Measurements from ENCODE around the gene ARHGAP11A.

ARHGAP11A gene

GRCh38 chr15:32656496-32656895 is 41.2 kb downstream of the ARHGAP11A start:
- peak; percentile 33 for DNase-seq

DNA sequence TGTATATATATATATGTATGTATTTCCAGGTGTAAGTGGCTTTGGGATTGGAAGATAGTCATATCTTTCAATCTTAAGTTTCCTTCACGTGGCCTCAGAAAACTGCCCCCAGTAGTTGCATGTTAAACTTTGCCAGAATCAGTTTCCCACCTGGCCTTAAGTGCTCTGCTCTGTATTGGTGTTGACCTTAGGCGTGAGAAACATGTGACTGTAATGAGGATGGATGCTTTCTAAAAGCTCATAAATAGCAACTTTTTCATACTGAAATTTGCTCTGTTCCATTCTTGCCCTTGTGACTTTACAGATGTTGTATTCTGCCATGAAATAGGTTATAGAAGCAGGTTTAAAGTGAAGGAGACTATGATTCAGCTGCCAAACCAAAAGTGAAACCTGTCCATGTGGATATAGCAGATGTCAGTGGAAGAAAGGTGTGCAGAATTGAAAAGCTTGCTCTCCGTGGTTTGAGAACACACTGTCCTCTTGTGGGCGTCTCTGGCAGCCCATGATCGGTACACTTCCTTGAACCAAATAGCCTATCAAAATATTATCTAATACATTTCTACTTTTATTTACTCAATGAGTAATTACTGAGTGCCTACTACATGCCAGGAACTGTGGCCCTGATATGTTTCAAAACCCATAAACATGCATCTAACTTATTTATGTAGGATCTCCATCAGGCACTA is 42.0 kb downstream of the ARHGAP11A start:
- no peak for DNase-seq

DNA sequence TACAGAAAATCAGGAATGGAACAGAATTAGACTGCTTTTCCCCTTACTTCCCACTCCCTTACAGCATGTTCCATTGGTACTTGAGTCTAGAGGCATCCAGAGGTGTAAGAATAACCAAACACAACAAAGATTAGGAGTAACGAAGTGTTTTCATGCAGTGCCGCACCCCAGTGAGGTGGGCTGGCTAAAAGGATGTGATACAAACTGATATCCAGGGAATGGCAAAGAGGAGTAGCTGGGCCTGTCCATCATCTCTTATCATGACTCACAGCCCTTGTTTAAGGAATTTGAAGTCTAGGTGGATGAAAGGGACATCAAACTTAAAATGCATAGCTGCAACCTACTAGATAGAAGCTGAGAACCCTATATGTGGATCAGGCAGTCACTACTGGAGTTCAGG is 42.6 kb downstream of the ARHGAP11A start:
- no peak for DNase-seq

DNA sequence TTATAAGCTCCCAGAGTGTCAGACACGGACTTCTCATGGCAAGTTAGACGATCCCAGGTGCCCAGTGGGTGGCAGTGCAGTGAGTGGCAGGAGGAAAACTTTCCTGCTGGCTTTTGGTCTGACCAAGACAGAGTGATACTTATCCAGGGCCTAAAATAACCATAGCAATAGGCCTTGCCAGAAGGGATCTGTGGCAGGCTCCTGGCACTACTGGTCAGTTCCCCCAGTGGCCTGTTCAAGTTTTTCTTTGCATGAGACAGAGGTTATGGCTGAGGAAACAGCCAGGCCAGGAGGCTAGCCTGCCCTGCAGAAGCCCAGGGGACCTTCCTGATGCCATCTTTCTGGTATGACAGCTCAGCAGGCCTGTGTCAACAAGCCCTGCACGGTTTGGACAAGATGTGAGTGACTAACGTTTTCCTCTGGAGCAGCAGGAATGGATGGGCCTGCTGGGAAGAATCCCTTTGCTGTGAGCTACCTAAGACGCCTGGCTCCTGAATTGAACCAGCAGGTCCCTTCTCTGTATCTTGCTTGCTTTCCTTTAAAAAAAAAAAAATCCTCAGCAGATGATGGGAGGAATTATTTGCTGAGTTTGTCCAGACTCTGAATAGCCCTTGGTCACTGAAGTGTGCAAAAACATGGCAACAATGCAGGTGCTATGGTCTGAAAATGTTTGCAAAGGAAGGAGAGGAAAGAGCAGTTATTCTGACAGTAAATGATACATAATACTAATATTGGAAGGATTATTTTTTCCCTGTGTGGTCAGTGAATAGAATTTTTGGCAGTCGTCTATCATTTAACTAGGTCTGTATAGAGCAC is 44.2 kb downstream of the ARHGAP11A start:
- peak; percentile 62 for DNase-seq

DNA sequence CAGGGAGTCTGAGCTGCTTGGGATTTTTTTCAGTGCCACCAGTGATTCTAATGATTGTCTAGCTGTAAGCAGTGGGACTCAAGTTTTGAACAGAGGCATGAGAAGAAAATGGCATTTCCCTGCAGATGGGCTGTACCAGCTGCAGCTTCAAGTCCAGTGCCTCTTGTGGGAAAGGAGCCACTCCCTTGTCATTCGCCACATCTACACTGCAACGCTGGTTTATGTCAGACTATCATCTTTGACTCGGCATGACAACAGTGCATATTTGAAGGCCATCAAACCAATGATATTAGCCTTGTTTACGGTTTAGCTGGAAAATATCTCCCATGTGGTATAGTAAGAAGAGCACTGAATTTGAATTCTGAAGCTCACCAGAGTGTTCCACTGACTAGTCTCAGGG is 48.4 kb downstream of the ARHGAP11A start:
- DNase-seq, result no peak

DNA sequence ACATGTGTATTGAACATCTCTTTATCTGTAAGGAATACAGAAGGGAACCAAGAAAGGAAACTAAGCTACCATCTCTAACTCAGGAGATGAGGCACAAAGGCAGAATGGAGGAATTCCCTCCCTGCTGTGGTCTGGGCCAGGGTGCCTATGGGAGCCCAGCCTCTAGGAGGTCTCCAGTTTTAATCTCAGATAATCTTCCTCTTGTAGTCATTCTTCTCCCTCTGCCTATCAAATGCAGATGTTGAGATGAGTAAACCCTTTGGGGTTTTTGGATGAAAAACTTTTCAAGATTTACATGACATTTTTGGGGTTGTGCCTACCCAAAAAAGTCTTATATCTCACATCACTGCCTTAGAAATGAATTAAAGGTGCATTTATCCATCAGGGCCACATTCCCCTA is 49.5 kb downstream of the ARHGAP11A start:
- no peak for DNase-seq

- DNase-seq, result no peak
Measured at GRCh38 chr15:32667321-32667720, 52.0 kb downstream of the ARHGAP11A start.

- no peak for DNase-seq
Measured at GRCh38 chr15:32668942-32669341, 53.6 kb downstream of the ARHGAP11A start.

DNA sequence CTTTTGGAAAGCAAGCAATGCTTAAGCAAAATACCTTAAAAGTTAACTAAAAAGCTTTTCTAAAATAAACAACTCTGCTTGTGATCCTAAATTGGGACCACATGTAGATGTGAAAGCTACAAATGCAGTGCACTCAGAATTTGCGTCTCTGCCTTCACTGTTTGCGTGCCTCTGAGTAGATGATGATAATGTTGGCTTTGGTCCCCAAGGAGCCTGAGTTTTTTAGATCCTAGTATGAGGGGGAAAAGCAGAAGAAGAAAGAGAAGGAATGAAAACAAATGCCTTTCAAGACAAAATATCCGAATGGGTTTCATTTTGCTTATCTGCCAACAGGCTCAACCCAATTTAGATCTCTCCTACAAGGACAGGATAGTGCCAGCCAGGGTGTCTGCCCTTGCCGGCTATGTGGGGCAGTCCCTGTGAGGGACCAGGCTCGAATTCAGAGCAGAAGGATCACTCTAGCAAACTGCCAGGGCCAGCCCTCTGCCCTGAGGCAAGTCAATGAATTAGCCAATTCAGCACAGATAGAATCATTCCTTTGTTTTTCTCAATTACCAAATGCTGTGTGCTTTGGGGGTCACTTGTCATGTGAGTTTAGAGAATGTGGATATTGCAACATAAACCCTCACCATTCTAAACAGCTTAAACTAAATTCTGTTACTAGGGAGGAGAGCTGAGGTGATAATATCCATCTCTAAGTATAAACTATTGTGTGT is 54.8 kb downstream of the ARHGAP11A start:
- DNase-seq, result no peak

DNA sequence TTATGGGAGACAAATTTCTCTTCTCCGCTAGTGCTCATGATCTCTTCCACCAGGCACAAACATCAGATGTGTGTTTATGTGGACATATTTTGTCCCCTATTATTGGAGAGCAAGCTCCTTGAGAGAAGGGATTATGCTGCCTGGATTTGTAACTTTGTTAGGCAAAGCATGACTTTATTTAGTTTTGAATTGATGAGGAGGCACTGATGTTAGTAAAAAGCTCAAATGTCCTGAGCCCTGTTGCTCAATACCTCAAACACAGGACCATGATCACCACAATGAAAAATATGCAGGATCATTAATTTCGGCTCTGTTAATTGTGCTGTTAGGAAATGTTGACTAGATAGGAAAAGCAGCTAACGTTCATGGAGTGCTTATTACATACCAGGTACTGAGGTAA is 55.3 kb downstream of the ARHGAP11A start:
- no peak for DNase-seq

DNA sequence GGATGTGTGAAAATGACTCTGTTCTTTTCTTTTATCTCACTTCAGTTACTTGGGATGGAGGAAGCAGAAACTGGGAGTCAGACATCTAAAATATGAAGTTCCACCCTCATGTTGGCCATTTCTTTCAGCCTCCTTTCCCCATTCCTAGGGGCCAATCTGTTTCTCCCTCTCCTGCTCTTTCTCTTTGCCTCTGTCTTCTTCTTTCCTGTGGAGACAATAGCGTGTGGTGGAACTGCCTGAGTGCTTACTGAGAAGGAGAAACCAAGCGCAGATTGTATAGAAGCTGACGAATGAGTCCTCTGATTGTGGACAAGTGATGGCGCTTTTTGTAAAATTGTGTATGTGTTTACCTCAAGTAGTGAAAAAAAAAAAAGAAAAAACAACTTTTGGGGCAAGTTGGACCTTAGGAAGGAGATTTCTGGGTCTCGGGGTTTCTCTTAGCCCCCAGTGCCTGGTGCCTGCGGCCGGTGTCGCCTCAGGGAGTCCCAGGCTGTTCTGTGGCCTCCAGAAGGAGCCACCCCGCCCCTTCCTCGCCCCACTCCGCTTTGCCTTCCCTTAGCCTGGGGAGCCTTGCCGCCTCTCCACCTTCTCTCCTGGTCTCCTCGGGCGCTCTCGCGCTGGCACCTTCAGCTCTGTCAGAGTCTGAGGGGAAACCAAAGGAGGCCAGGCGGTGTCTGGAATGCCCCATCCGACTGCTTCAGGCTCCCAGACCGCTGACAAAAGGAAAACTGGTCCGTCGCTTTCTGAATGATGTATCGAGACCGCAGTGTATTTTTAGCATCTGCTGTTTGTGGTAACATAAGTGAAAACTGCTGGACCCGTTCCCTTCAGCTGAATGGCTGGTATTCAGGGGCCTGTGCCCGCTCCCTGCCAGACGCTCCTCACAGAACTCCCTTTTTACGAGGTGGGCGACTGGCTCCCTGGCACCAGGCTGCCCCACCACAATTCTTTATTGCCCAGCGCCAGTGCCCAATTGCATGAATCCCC is 56.3 kb downstream of the ARHGAP11A start:
- DNase-seq, result peak; percentile 41

- DNase-seq, result no peak
Measured at GRCh38 chr15:32674681-32675080, 59.4 kb downstream of the ARHGAP11A start.

DNA sequence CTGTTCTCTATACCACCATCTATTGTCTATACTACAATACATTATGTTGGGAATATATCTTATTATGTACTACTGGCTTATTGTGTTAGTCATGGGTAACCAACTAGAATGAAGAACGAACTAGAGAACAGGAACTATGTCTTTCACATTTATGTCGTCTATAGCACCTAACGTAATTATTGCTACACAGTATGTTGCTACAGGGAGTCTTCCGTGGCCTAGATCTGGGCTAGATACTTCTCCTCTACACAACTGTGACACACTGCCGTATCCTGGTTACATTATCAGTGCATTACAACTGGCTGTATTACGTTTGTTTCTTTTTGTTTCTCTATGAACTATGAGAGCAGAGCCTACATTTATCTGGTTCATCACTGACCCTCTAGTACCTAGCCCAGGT is 60.2 kb downstream of the ARHGAP11A start:
- no peak for DNase-seq

GRCh38 chr15:32676169-32676568 is 60.9 kb downstream of the ARHGAP11A start:
- no peak for DNase-seq

DNA sequence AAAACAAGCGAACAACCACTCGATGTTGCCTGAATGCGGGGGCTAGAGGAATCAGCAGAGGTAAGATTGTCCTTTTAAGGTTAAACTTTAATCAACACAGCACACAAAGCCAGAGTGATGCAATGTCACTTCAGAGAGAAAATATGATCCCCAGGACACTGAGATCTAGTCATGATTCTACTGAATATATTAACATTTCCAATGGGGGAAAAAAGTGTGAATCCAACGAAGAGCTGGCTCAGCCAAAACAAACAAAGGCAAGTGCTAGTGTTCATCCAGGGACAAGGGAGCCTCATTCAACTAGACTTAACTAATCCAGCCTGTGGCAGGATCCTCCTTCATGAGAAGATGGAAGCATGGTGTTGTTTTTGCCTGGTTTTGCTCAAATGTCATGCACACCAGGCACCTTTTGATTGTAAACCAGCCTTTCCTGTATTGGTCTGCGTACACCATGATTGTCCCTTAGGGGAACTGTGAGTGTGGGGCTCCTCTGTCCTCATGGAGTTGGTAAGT is 62.0 kb downstream of the ARHGAP11A start:
- DNase-seq, result no peak

GRCh38 chr15:32679298-32679690 is 64.0 kb downstream of the ARHGAP11A start:
- no peak for DNase-seq

- no peak for DNase-seq
Measured at GRCh38 chr15:32682569-32682968, 67.3 kb downstream of the ARHGAP11A start.

GRCh38 chr15:32682977-32683630 is 67.8 kb downstream of the ARHGAP11A start:
- DNase-seq, result no peak

- peak; percentile 35 for DNase-seq
Measured at GRCh38 chr15:32683906-32684584, 68.7 kb downstream of the ARHGAP11A start.

GRCh38 chr15:32685576-32685975 is 70.3 kb downstream of the ARHGAP11A start:
- DNase-seq, result no peak

- DNase-seq, result no peak
Measured at GRCh38 chr15:32687556-32687955, 72.3 kb downstream of the ARHGAP11A start.
